Measurements from ENCODE around the gene TMEM94.

Gene TMEM94

GRCh38 chr17:75482098-75482942, 25.9 kb downstream of the TMEM94 start:
- no peak overlapping the region for H4K8ac ChIP-seq (ENCODE audit: low read depth, low read length)
- no peak overlapping the region for H2BK120ac ChIP-seq (ENCODE audit: low read depth, low read length)
- H2BK12ac ChIP-seq (ENCODE audit: low read length): no peak overlapping the region
- H2AK5ac ChIP-seq (ENCODE audit: low read depth, low read length): no peak overlapping the region
- peaks cover 14 to 22% of the 10 kb centered on the region in 2 donors for H3K4me1 ChIP-seq (ENCODE audit: control insufficient read depth in 2 of 2, insufficient read depth in 1 of 2, low read depth in 1 of 2, low read length in 2 of 2)
- H2BK5ac ChIP-seq (ENCODE audit: low read length): no peak overlapping the region
- H3K14ac ChIP-seq (ENCODE audit: low read length): no peak overlapping the region
- no peaks in the 10 kb centered on the region for H3K9me3 ChIP-seq (replicated peaks in 1 of 2; ENCODE audit: control insufficient read depth in 2 of 2, insufficient read depth in 1 of 2, low read depth in 1 of 2, low read length in 2 of 2)
- H3K36me3 ChIP-seq (replicated peaks in 1 of 2; ENCODE audit: control insufficient read depth in 2 of 2, insufficient read depth in 2 of 2, low read length in 2 of 2): peaks cover 1 to 35% of the 10 kb centered on the region in 2 donors
- H3K79me1 ChIP-seq (ENCODE audit: low read depth, low read length): no peaks in the 10 kb centered on the region
- no peaks in the 10 kb centered on the region for H3K27me3 ChIP-seq (ENCODE audit: control insufficient read depth in 3 of 3, insufficient read depth in 3 of 3, low read depth in 1 of 3, low read length in 3 of 3)
- H3K18ac ChIP-seq (ENCODE audit: low read length): no peak overlapping the region
- no peak overlapping the region for H3K4me2 ChIP-seq (ENCODE audit: insufficient read depth, low read length, poor library complexity, severe bottlenecking)
- no peak overlapping the region for H3K4me3 ChIP-seq (ENCODE audit: low read length in 2 of 2)
- no peak overlapping the region for H4K91ac ChIP-seq (ENCODE audit: low read depth, low read length, poor library complexity)
- no peak for DNase-seq (ENCODE audit: low spot score)
- H3K4ac ChIP-seq (ENCODE audit: low read length): no peak overlapping the region
- H2BK15ac ChIP-seq (ENCODE audit: low read length): no peak overlapping the region
- H3K23ac ChIP-seq (ENCODE audit: low read depth, low read length, poor library complexity): no peak overlapping the region
- WGBS, 2 donors (ENCODE audit: extremely low coverage in 2 of 2, insufficient read length in 2 of 2, insufficient replicate concordance in 1 of 2): no CpG with 5 or more reads among the region's 16 CpGs
- H3K27ac ChIP-seq (replicated peaks; ENCODE audit: low read length): no peak overlapping the region
- H2AFZ ChIP-seq (ENCODE audit: low read length): no peak overlapping the region
- no peak overlapping the region for H3K9ac ChIP-seq (ENCODE audit: low read depth, low read length, poor library complexity)

GRCh38 chr17:75485688-75486087, 29.3 kb downstream of the TMEM94 start:
- Histone ChIP-seq H2AFZ (ENCODE audit: low read length) (no peak overlapping the region), H3K23ac (ENCODE audit: low read depth, low read length, poor library complexity) (peak overlapping the region; percentile 67), H2BK120ac (ENCODE audit: low read depth, low read length) (no peak overlapping the region), H3K4ac (ENCODE audit: low read length) (no peak overlapping the region), H3K9ac (ENCODE audit: low read depth, low read length, poor library complexity) (no peak overlapping the region), H3K18ac (ENCODE audit: low read length) (peak overlapping the region; percentile 67), H2BK15ac (ENCODE audit: low read length) (no peak overlapping the region), H2AK5ac (ENCODE audit: low read depth, low read length) (no peak overlapping the region), H3K4me2 (ENCODE audit: insufficient read depth, low read length, poor library complexity, severe bottlenecking) (no peak overlapping the region), H3K4me1 (ENCODE audit: control insufficient read depth in 2 of 2, insufficient read depth in 1 of 2, low read depth in 1 of 2, low read length in 2 of 2) (peaks cover 3 to 11% of the 10 kb centered on the region in 2 donors), H3K27me3 (ENCODE audit: control insufficient read depth in 3 of 3, insufficient read depth in 3 of 3, low read depth in 1 of 3, low read length in 3 of 3) (no peaks in the 10 kb centered on the region), H3K27ac (replicated peaks; ENCODE audit: low read length) (no peak overlapping the region), H3K14ac (ENCODE audit: low read length) (no peak overlapping the region), H2BK12ac (ENCODE audit: low read length) (no peak overlapping the region), H3K4me3 (ENCODE audit: low read length in 2 of 2) (no peak overlapping the region), H4K91ac (ENCODE audit: low read depth, low read length, poor library complexity) (peak overlapping the region; percentile 40), H2BK5ac (ENCODE audit: low read length) (peak overlapping the region; percentile 20), H3K36me3 (replicated peaks in 1 of 2; ENCODE audit: control insufficient read depth in 2 of 2, insufficient read depth in 2 of 2, low read length in 2 of 2) (peaks cover 4 to 37% of the 10 kb centered on the region in 2 donors), H3K9me3 (replicated peaks in 1 of 2; ENCODE audit: control insufficient read depth in 2 of 2, insufficient read depth in 1 of 2, low read depth in 1 of 2, low read length in 2 of 2) (peaks cover 0 to 1% of the 10 kb centered on the region in 2 donors), H3K79me1 (ENCODE audit: low read depth, low read length) (no peaks in the 10 kb centered on the region), H4K8ac (ENCODE audit: low read depth, low read length) (no peak overlapping the region)
- WGBS, 2 donors (ENCODE audit: extremely low coverage in 2 of 2, insufficient read length in 2 of 2, insufficient replicate concordance in 1 of 2): no CpG with 5 or more reads among the region's 12 CpGs
- no peak for DNase-seq (ENCODE audit: low spot score)

DNA sequence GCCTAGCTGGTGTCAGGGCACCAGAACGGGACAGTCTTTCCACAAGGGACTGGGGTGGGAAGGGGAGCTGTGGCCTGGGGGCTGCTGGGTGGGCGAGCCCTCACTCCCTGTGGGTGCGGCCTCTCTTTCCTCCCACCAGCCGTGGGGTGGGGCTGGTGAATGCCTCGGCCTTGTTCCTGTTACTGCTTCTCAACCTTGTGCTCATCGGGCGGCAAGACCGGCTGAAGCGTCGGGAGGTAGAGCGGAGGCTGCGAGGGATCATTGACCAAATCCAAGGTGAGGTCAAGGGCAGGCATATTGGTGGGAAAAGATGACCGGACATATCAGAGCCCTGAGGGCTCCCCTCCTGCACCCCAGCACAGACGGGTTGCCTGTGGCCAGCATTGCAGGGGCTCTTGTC, 29.7 kb downstream of the TMEM94 start:
- Histone ChIP-seq H3K4me2 (ENCODE audit: insufficient read depth, low read length, poor library complexity, severe bottlenecking) (no peak overlapping the region), H3K4ac (ENCODE audit: low read length) (no peak overlapping the region), H2BK5ac (ENCODE audit: low read length) (no peak overlapping the region), H3K18ac (ENCODE audit: low read length) (no peak overlapping the region), H3K79me1 (ENCODE audit: low read depth, low read length) (no peaks in the 10 kb centered on the region), H2BK120ac (ENCODE audit: low read depth, low read length) (no peak overlapping the region), H2AK5ac (ENCODE audit: low read depth, low read length) (no peak overlapping the region), H4K91ac (ENCODE audit: low read depth, low read length, poor library complexity) (no peak overlapping the region), H3K9ac (ENCODE audit: low read depth, low read length, poor library complexity) (no peak overlapping the region), H2BK15ac (ENCODE audit: low read length) (no peak overlapping the region), H4K8ac (ENCODE audit: low read depth, low read length) (no peak overlapping the region), H3K4me3 (ENCODE audit: low read length in 2 of 2) (no peak overlapping the region), H3K14ac (ENCODE audit: low read length) (no peak overlapping the region), H3K36me3 (replicated peaks in 1 of 2; ENCODE audit: control insufficient read depth in 2 of 2, insufficient read depth in 2 of 2, low read length in 2 of 2) (peaks cover 7 to 41% of the 10 kb centered on the region in 2 donors), H3K27me3 (ENCODE audit: control insufficient read depth in 3 of 3, insufficient read depth in 3 of 3, low read depth in 1 of 3, low read length in 3 of 3) (no peaks in the 10 kb centered on the region), H3K27ac (replicated peaks; ENCODE audit: low read length) (no peak overlapping the region), H3K9me3 (replicated peaks in 1 of 2; ENCODE audit: control insufficient read depth in 2 of 2, insufficient read depth in 1 of 2, low read depth in 1 of 2, low read length in 2 of 2) (peaks cover 0 to 1% of the 10 kb centered on the region in 2 donors), H3K23ac (ENCODE audit: low read depth, low read length, poor library complexity) (no peak overlapping the region), H2BK12ac (ENCODE audit: low read length) (no peak overlapping the region), H2AFZ (ENCODE audit: low read length) (no peak overlapping the region), H3K4me1 (ENCODE audit: control insufficient read depth in 2 of 2, insufficient read depth in 1 of 2, low read depth in 1 of 2, low read length in 2 of 2) (peaks cover 0 to 7% of the 10 kb centered on the region in 2 donors)
- no peak for DNase-seq (ENCODE audit: low spot score)
- no CpG with 5 or more reads among the region's 14 CpGs for WGBS, 2 donors (ENCODE audit: extremely low coverage in 2 of 2, insufficient read length in 2 of 2, insufficient replicate concordance in 1 of 2)

DNA sequence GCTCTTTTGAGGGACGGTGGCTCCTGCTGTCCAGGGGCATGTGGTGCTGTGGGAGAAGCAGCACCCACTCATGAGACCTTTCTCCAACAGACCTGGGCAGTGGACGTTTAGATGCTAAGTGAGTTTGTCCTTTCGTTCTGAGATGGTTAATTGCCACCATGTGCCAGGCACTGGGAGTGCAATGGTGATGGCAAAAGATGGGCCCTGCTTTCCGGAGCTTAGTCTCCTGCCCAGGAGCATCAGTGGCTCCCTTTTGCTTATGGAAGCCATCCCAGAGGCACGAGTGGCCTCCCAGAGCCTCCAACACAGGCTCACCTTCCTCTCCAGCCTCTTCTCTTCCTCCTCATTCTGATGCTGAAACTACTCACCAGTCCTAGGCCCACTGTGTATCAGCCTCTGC, 30.5 kb downstream of the TMEM94 start:
- no peak overlapping the region for H2BK12ac ChIP-seq (ENCODE audit: low read length)

More for the DNA sequence above, 30.5 kb downstream of the TMEM94 start:
- no peak overlapping the region for H3K4me3 ChIP-seq (ENCODE audit: low read length in 2 of 2)
- H3K27me3 ChIP-seq (ENCODE audit: control insufficient read depth in 3 of 3, insufficient read depth in 3 of 3, low read depth in 1 of 3, low read length in 3 of 3): no peaks in the 10 kb centered on the region
- no peak overlapping the region for H2BK5ac ChIP-seq (ENCODE audit: low read length)
- H4K8ac ChIP-seq (ENCODE audit: low read depth, low read length): no peak overlapping the region
- no peak overlapping the region for H4K91ac ChIP-seq (ENCODE audit: low read depth, low read length, poor library complexity)
- H3K27ac ChIP-seq (replicated peaks; ENCODE audit: low read length): no peak overlapping the region
- no CpG with 5 or more reads among the region's 5 CpGs for WGBS, 2 donors (ENCODE audit: extremely low coverage in 2 of 2, insufficient read length in 2 of 2, insufficient replicate concordance in 1 of 2)
- H3K14ac ChIP-seq (ENCODE audit: low read length): no peak overlapping the region
- no peak for DNase-seq (ENCODE audit: low spot score)
- no peak overlapping the region for H3K23ac ChIP-seq (ENCODE audit: low read depth, low read length, poor library complexity)
- peaks cover 0 to 1% of the 10 kb centered on the region in 2 donors for H3K9me3 ChIP-seq (replicated peaks in 1 of 2; ENCODE audit: control insufficient read depth in 2 of 2, insufficient read depth in 1 of 2, low read depth in 1 of 2, low read length in 2 of 2)
- peak overlapping the region; percentile 12 for H2AK5ac ChIP-seq (ENCODE audit: low read depth, low read length)
- H3K18ac ChIP-seq (ENCODE audit: low read length): no peak overlapping the region
- H2AFZ ChIP-seq (ENCODE audit: low read length): no peak overlapping the region
- H3K4me1 ChIP-seq (ENCODE audit: control insufficient read depth in 2 of 2, insufficient read depth in 1 of 2, low read depth in 1 of 2, low read length in 2 of 2): peaks cover 0 to 1% of the 10 kb centered on the region in 2 donors
- H3K79me1 ChIP-seq (ENCODE audit: low read depth, low read length): no peaks in the 10 kb centered on the region
- H3K9ac ChIP-seq (ENCODE audit: low read depth, low read length, poor library complexity): peak overlapping the region; percentile 9
- no peak overlapping the region for H2BK120ac ChIP-seq (ENCODE audit: low read depth, low read length)
- no peak overlapping the region for H3K4ac ChIP-seq (ENCODE audit: low read length)
- H3K4me2 ChIP-seq (ENCODE audit: insufficient read depth, low read length, poor library complexity, severe bottlenecking): no peak overlapping the region
- H3K36me3 ChIP-seq (replicated peaks in 1 of 2; ENCODE audit: control insufficient read depth in 2 of 2, insufficient read depth in 2 of 2, low read length in 2 of 2): peaks cover 11 to 49% of the 10 kb centered on the region in 2 donors
- no peak overlapping the region for H2BK15ac ChIP-seq (ENCODE audit: low read length)

Data from neuronal stem cell (in vitro differentiated cells).